Body of pancreas (tissue), 4 donors: ENCODE measurements around the gene GPR155.
"Not testable (repeated sequence)": the region's sequence is repeated elsewhere in the genome, so short reads cannot be mapped to it uniquely, and the experiment has no call there.

ENCODE experiments used
- POLR2A ChIP-seq, 3 donors: fragments of 450-650 bp; IDR thresholded peaks; one replicate each; pipeline ENCODE4 v1.6.1; 2016; ENCODE audit warnings: antibody characterized with exemption in 3 of 3, mild to moderate bottlenecking in 2 of 3
- TF ChIP-seq, protein P1 (sequence below), 7 experiments: fragments of 450-650 bp in 4 of 7; fragments of 200-600 bp in 3 of 7; sonication (generic) in 3 of 7; IDR thresholded peaks; one replicate each; pipeline ENCODE4 v1.5.1; 2016 to 2019; ENCODE audit warnings: antibody characterized with exemption in 7 of 7

DNA sequence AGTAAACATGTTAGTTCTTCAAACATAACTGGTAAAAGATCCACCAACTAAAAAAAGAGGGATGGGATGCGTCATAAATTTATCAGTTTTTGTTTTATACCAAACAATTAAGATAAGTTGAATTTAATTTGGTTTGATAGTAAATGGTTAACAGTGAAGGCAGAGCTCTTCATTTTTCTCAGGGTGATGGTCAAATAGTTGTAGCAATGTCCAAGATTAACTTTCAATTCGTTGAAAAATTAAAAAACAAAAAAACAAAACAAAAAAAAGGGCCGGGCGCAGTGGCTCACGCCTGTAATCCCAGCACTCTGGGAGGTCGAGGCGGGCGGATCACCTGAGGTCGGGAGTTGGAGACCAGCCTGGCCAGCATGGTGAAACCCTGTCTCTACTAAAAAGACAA is 1.8 kb downstream of the GPR155 start:
- TF ChIP-seq POLR2A (IDR thresholded peaks at IDR 0.05), result not testable (repeated sequence)
- TF ChIP-seq, protein P1, sequence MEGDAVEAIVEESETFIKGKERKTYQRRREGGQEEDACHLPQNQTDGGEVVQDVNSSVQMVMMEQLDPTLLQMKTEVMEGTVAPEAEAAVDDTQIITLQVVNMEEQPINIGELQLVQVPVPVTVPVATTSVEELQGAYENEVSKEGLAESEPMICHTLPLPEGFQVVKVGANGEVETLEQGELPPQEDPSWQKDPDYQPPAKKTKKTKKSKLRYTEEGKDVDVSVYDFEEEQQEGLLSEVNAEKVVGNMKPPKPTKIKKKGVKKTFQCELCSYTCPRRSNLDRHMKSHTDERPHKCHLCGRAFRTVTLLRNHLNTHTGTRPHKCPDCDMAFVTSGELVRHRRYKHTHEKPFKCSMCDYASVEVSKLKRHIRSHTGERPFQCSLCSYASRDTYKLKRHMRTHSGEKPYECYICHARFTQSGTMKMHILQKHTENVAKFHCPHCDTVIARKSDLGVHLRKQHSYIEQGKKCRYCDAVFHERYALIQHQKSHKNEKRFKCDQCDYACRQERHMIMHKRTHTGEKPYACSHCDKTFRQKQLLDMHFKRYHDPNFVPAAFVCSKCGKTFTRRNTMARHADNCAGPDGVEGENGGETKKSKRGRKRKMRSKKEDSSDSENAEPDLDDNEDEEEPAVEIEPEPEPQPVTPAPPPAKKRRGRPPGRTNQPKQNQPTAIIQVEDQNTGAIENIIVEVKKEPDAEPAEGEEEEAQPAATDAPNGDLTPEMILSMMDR (IDR thresholded peaks at IDR 0.05), result not testable (repeated sequence)
